GM23338 (cell line): ENCODE data around the gene DGCR6L.

ENCODE experiments used
- CREB1 ChIP-seq: fragments of 250-450 bp; sonication (Bioruptor Pico); IDR thresholded peaks from 2 replicates; pipeline ENCODE4 v1.5.0; 2020; ENCODE audit warnings: low read depth, mild to moderate bottlenecking, moderate library complexity
- EZH2 ChIP-seq: fragments of 200-600 bp; sonication (generic); IDR thresholded peaks from one replicate; pipeline ENCODE4 v1.8.0; 2017; ENCODE audit warnings: antibody characterized with exemption, mild to moderate bottlenecking, low read depth; ENCODE audit not compliant: unreplicated experiment
- EZH2phosphoT487 ChIP-seq: fragments of 200-600 bp; sonication (generic); IDR thresholded peaks from one replicate; pipeline ENCODE4 v1.8.1; 2018; ENCODE audit warnings: antibody characterized with exemption; ENCODE audit not compliant: unreplicated experiment
- JUNB ChIP-seq: IDR thresholded peaks from one replicate; pipeline ENCODE4 v1.6.1; 2016; ENCODE audit warnings: antibody characterized with exemption; ENCODE audit not compliant: unreplicated experiment
- NANOG ChIP-seq: IDR thresholded peaks from 2 replicates; pipeline ENCODE4 v1.6.1; 2016; ENCODE audit warnings: antibody characterized with exemption, borderline replicate concordance
- POLR2AphosphoS5 ChIP-seq: IDR thresholded peaks from 2 replicates; pipeline ENCODE4 v1.6.1; 2016; ENCODE audit warnings: antibody characterized with exemption, low read depth
- REST ChIP-seq: IDR thresholded peaks from one replicate; pipeline ENCODE4 v1.6.1; 2018; ENCODE audit warnings: antibody characterized with exemption; ENCODE audit not compliant: unreplicated experiment
- STAT1 ChIP-seq: IDR thresholded peaks from one replicate; pipeline ENCODE4 v1.6.1; 2016; ENCODE audit warnings: antibody characterized with exemption; ENCODE audit not compliant: unreplicated experiment
- ZNF114 ChIP-seq: fragments of 250-450 bp; sonication (Bioruptor Pico); IDR thresholded peaks from 2 replicates; pipeline ENCODE4 v1.5.0; 2020; ENCODE audit warnings: mild to moderate bottlenecking, moderate library complexity
- ZNF331 ChIP-seq: fragments of 250-450 bp; sonication (Bioruptor Pico); IDR thresholded peaks from 2 replicates; pipeline ENCODE4 v1.5.0; 2020; ENCODE audit warnings: low read depth, mild to moderate bottlenecking, moderate library complexity
- TF ChIP-seq, protein P1 (sequence below), 2 experiments: fragments of 200-600 bp in 1 of 2; sonication (generic) in 1 of 2; conservative IDR thresholded peaks; 2 replicates each; pipeline versions ENCODE4 v1.5.1 to v1.6.1; 2016 to 2017; ENCODE audit warnings: antibody characterized with exemption in 2 of 2, low read depth in 2 of 2, mild to moderate bottlenecking in 2 of 2, moderate library complexity in 1 of 2
- TF ChIP-seq, protein P2 (sequence below): IDR thresholded peaks from 2 replicates; pipeline ENCODE4 v1.6.1; 2016; ENCODE audit warnings: antibody characterized with exemption
- TF ChIP-seq, protein P3 (sequence below): fragments of 250-450 bp; sonication (Bioruptor Pico); IDR thresholded peaks from 2 replicates; pipeline ENCODE4 v1.5.0; 2020; ENCODE audit warnings: mild to moderate bottlenecking, moderate library complexity

DNA sequence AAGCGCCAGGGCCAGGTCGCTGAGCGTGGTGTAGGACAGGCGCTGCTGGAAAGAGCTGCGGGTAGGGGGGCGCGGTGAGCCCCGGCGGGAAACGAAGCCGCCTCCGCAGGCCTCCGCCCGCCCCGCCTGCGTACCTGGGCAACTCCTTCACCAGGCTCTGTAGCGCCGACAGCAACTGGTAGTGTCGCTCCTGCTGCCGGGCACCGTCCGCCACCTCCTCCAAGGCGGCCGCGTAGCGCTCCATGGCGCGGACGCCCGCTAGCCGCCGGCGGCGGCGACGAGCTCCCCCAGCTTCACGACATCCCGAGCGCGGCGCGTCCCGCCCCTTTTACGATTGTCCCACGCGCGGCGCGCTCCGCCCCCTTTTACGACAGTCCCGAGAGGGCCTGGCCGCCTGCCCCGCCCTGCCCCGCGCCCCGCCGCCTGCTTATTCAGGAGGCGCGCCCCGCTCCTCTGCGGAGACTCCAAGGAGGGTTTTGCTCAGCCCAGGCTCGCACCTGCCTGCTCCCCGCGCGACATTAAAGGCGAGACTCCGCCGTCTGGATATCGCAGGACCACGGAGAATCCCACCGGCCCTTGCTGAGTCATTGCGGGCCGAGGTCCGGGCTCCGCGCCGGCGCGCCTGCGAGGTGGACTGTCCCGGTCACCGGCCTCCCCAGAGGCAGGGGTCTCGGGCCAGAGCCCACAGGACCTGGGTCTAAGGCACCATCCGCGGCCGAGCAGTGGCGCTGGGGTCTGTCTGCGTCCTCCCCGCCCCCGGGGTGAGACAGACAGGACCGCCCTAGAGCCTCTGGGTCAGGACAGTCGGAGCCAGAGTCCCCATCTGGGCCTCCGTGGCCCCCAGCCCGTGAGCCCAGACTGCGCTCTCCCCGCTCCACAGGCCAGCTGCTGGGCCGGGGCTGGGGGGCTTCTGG lies at the start of gene DGCR6L:
- TF ChIP-seq REST (no peak), EZH2 (no peak), STAT1 (no peak), POLR2AphosphoS5 (peak; percentile 81), EZH2phosphoT487 (no peak), JUNB (no peak), ZNF331 (CRISPR knock-in tag) (no peak), CREB1 (CRISPR knock-in tag) (peak; percentile 75), ZNF114 (CRISPR knock-in tag) (no peak), NANOG (no peak)
- TF ChIP-seq, protein P1, sequence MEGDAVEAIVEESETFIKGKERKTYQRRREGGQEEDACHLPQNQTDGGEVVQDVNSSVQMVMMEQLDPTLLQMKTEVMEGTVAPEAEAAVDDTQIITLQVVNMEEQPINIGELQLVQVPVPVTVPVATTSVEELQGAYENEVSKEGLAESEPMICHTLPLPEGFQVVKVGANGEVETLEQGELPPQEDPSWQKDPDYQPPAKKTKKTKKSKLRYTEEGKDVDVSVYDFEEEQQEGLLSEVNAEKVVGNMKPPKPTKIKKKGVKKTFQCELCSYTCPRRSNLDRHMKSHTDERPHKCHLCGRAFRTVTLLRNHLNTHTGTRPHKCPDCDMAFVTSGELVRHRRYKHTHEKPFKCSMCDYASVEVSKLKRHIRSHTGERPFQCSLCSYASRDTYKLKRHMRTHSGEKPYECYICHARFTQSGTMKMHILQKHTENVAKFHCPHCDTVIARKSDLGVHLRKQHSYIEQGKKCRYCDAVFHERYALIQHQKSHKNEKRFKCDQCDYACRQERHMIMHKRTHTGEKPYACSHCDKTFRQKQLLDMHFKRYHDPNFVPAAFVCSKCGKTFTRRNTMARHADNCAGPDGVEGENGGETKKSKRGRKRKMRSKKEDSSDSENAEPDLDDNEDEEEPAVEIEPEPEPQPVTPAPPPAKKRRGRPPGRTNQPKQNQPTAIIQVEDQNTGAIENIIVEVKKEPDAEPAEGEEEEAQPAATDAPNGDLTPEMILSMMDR (conservative IDR thresholded peaks at IDR 0.05; ENCODE audit: low read depth in 2 of 2) = no peak
- TF ChIP-seq, protein P2, sequence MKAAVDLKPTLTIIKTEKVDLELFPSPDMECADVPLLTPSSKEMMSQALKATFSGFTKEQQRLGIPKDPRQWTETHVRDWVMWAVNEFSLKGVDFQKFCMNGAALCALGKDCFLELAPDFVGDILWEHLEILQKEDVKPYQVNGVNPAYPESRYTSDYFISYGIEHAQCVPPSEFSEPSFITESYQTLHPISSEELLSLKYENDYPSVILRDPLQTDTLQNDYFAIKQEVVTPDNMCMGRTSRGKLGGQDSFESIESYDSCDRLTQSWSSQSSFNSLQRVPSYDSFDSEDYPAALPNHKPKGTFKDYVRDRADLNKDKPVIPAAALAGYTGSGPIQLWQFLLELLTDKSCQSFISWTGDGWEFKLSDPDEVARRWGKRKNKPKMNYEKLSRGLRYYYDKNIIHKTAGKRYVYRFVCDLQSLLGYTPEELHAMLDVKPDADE = no peak
- TF ChIP-seq, protein P3, sequence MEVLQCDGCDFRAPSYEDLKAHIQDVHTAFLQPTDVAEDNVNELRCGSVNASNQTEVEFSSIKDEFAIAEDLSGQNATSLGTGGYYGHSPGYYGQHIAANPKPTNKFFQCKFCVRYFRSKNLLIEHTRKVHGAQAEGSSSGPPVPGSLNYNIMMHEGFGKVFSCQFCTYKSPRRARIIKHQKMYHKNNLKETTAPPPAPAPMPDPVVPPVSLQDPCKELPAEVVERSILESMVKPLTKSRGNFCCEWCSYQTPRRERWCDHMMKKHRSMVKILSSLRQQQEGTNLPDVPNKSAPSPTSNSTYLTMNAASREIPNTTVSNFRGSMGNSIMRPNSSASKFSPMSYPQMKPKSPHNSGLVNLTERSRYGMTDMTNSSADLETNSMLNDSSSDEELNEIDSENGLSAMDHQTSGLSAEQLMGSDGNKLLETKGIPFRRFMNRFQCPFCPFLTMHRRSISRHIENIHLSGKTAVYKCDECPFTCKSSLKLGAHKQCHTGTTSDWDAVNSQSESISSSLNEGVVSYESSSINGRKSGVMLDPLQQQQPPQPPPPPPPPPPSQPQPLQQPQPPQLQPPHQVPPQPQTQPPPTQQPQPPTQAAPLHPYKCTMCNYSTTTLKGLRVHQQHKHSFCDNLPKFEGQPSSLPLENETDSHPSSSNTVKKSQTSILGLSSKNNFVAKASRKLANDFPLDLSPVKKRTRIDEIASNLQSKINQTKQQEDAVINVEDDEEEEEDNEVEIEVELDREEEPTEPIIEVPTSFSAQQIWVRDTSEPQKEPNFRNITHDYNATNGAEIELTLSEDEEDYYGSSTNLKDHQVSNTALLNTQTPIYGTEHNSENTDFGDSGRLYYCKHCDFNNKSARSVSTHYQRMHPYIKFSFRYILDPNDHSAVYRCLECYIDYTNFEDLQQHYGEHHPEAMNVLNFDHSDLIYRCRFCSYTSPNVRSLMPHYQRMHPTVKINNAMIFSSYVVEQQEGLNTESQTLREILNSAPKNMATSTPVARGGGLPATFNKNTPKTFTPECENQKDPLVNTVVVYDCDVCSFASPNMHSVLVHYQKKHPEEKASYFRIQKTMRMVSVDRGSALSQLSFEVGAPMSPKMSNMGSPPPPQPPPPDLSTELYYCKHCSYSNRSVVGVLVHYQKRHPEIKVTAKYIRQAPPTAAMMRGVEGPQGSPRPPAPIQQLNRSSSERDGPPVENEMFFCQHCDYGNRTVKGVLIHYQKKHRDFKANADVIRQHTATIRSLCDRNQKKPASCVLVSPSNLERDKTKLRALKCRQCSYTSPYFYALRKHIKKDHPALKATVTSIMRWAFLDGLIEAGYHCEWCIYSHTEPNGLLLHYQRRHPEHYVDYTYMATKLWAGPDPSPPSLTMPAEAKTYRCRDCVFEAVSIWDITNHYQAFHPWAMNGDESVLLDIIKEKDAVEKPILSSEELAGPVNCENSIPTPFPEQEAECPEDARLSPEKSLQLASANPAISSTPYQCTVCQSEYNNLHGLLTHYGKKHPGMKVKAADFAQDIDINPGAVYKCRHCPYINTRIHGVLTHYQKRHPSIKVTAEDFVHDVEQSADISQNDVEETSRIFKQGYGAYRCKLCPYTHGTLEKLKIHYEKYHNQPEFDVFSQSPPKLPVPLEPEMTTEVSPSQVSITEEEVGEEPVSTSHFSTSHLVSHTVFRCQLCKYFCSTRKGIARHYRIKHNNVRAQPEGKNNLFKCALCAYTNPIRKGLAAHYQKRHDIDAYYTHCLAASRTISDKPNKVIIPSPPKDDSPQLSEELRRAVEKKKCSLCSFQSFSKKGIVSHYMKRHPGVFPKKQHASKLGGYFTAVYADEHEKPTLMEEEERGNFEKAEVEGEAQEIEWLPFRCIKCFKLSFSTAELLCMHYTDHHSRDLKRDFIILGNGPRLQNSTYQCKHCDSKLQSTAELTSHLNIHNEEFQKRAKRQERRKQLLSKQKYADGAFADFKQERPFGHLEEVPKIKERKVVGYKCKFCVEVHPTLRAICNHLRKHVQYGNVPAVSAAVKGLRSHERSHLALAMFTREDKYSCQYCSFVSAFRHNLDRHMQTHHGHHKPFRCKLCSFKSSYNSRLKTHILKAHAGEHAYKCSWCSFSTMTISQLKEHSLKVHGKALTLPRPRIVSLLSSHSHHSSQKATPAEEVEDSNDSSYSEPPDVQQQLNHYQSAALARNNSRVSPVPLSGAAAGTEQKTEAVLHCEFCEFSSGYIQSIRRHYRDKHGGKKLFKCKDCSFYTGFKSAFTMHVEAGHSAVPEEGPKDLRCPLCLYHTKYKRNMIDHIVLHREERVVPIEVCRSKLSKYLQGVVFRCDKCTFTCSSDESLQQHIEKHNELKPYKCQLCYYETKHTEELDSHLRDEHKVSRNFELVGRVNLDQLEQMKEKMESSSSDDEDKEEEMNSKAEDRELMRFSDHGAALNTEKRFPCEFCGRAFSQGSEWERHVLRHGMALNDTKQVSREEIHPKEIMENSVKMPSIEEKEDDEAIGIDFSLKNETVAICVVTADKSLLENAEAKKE (CRISPR knock-in tag) = no peak
